ENCODE measurements around the gene GOLGA6L2.

DNA sequence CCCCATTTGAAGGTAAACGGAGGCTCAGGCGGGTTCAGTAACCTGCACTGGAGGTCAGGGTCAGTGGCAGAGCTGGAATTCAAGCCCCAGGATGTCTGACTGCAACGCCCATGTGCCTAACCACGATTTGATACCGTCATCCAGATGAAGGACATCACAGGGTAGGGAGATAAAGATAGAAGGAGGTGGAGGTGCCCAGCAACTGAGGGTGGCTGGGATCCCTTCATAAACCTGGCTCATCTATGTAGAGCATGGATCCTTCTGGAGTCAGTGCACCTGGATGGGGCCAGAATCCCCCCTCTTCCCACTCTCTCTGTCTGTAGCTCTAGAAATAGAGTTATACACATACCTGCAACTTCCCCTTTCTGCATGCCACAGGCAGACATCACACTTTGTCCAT is 51.2 kb downstream of the GOLGA6L2 start:
- TF ChIP-seq CTCF (IDR thresholded peaks at IDR 0.05; ENCODE audit: insufficient read depth, low read length, poor library complexity, severe bottlenecking) (no peak), EZH2phosphoT487 (conservative IDR thresholded peaks at IDR 0.05; ENCODE audit: low read length) (no peak)

All from SU-DHL-6 (cell line).